GM12878 (cell line): Measurements from ENCODE around the gene RAPGEF4. TPM values are rescaled to one million over a fixed set of nuclear protein-coding genes. Genes with fewer than 3 reads are reported as not detected.

Experiments
- ATAC-seq: fragments of 200-7000 bp; cut with Tn5 transposase; 3 replicates; pipeline ENCODE4 v1.9.1; 2020; ENCODE audit warnings: mild to moderate bottlenecking, moderate library complexity
- BruUV-seq: library from RNA; stranded (reverse); fragments of 400-500 nt; replicated peaks from 2 replicates; lab custom pipeline; 2021; lab: Mats Ljungman, UMichigan
- CTCF ChIA-PET: fragments of 300-600 bp; sonication (Branson Sonifier 250); formaldehyde crosslinking; extraction: SDS; loops from one replicate; lab custom pipeline; 2021; ENCODE audit warnings: inconsistent platforms; lab: Yijun Ruan, JAX
- POLR2A ChIA-PET: fragments of 350-600 bp; formaldehyde crosslinking; extraction: SDS; loops from one replicate; lab custom pipeline; 2021; ENCODE audit warnings: inconsistent platforms; lab: Charles Lee
- RAD21 ChIA-PET: fragments of 300-600 bp; sonication (Branson Sonifier 250); formaldehyde crosslinking; loops from one replicate; lab custom pipeline; 2023; ENCODE audit warnings: antibody characterized with exemption; ENCODE audit not compliant: unreplicated experiment; lab: Charles Lee
- SMC1A ChIA-PET: fragments of 300-600 bp; sonication (Branson Sonifier 250); formaldehyde crosslinking; loops from one replicate; lab custom pipeline; 2023; ENCODE audit not compliant: unreplicated experiment, uncharacterized antibody; lab: Charles Lee
- DNase-seq: peaks from one replicate; pipeline ENCODE4 v3.0.0-alpha.2; 2011; ENCODE audit warnings: low read depth, low spot score
- FAIRE-seq: peaks from 3 replicates; lab custom pipeline; 2011; peaks lifted over from hg19 to GRCh38; lab: Jason Lieb, UNC
- H2AFZ ChIP-seq: 2 replicates; pipeline ENCODE4 v1.6.0; 2011; ENCODE audit warnings: low read depth, low read length, control low read depth; ENCODE audit not compliant: control insufficient read depth
- H3K27ac ChIP-seq: 2 replicates; pipeline ENCODE4 v1.5.1; 2011; ENCODE audit warnings: control low read depth; ENCODE audit not compliant: control insufficient read depth, insufficient read depth
- H3K27me3 ChIP-seq, 2 experiments: replicated peaks in 1 of 2; 2 replicates each; pipeline versions ENCODE4 v1.6.0 to v1.6.1; 2011; ENCODE audit warnings: low read length in 1 of 2; ENCODE audit not compliant: control insufficient read depth in 2 of 2, insufficient read depth in 2 of 2
- H3K36me3 ChIP-seq, 2 experiments: 2 replicates each; pipeline ENCODE4 v1.5.1; 2011; ENCODE audit warnings: low read length in 1 of 2; ENCODE audit not compliant: control insufficient read depth in 2 of 2, insufficient read depth in 2 of 2
- H3K4me1 ChIP-seq: 2 replicates; pipeline ENCODE4 v1.6.1; 2011; ENCODE audit warnings: mild to moderate bottlenecking, low read length, moderate library complexity, mixed read lengths; ENCODE audit not compliant: control insufficient read depth, insufficient read depth
- H3K4me2 ChIP-seq: 2 replicates; pipeline ENCODE4 v1.6.0; 2011; ENCODE audit warnings: control low read depth; ENCODE audit not compliant: control insufficient read depth, insufficient read depth
- H3K4me3 ChIP-seq: fragments of 200-600 bp; sonication (generic); 2 replicates; pipeline ENCODE4 v1.5.1; 2016
- H3K79me2 ChIP-seq: 2 replicates; pipeline ENCODE4 v1.6.0; 2011; ENCODE audit warnings: low read length; ENCODE audit not compliant: control insufficient read depth, insufficient read depth
- H3K9ac ChIP-seq: 2 replicates; pipeline ENCODE4 v1.8.0; 2011; ENCODE audit warnings: low read length, control low read depth, mixed read lengths; ENCODE audit not compliant: control insufficient read depth, insufficient read depth
- H3K9me3 ChIP-seq: replicated peaks from 3 replicates; pipeline ENCODE4 v1.5.1; 2011; ENCODE audit warnings: mild to moderate bottlenecking, low read length; ENCODE audit not compliant: control insufficient read depth, insufficient read depth
- H4K20me1 ChIP-seq: 2 replicates; pipeline ENCODE4 v1.6.0; 2011; ENCODE audit not compliant: control insufficient read depth, insufficient read depth
- ATF7 ChIP-seq: fragments of 450-650 bp; IDR thresholded peaks from 2 replicates; pipeline ENCODE4 v1.6.1; 2016; ENCODE audit warnings: low read depth, mild to moderate bottlenecking
- BACH1 ChIP-seq: fragments of 450-650 bp; IDR thresholded peaks from 2 replicates; pipeline ENCODE4 v1.6.1; 2017; ENCODE audit warnings: mild to moderate bottlenecking, borderline replicate concordance
- BRCA1 ChIP-seq: IDR thresholded peaks from 2 replicates; pipeline ENCODE4 v1.6.1; 2011; ENCODE audit warnings: low read depth, low read length, improper control_type of control experiment
- CBX3 ChIP-seq: fragments of 200-600 bp; sonication (generic); IDR thresholded peaks from 2 replicates; pipeline ENCODE4 v1.6.1; 2016; ENCODE audit warnings: low read depth, borderline replicate concordance
- DPF2 ChIP-seq: fragments of 450-650 bp; IDR thresholded peaks from 2 replicates; pipeline ENCODE4 v1.6.1; 2017; ENCODE audit warnings: mild to moderate bottlenecking
- EGR1 ChIP-seq, 2 experiments: IDR thresholded peaks; 1 replicate in 1 of 2; 2 replicates in 1 of 2; pipeline ENCODE4 v1.6.1; 2011 to 2012; ENCODE audit warnings: low read depth in 2 of 2, low read length in 2 of 2, borderline replicate concordance in 1 of 2, mild to moderate bottlenecking in 1 of 2, moderate library complexity in 1 of 2
- IKZF1 ChIP-seq: fragments of 450-650 bp; conservative IDR thresholded peaks from 2 replicates; pipeline ENCODE4 v1.6.1; 2017; ENCODE audit warnings: antibody characterized with exemption, mild to moderate bottlenecking
- MXI1 ChIP-seq: fragments of 150-350 bp; IDR thresholded peaks from 2 replicates; pipeline ENCODE4 v1.6.1; 2011; ENCODE audit warnings: low read depth, mild to moderate bottlenecking, inconsistent platforms, low read length, improper control_type of control experiment
- PAX8 ChIP-seq: fragments of 450-650 bp; IDR thresholded peaks from 2 replicates; pipeline ENCODE4 v1.6.1; 2017; ENCODE audit warnings: mild to moderate bottlenecking, moderate library complexity
- PML ChIP-seq: IDR thresholded peaks from 2 replicates; pipeline ENCODE4 v1.6.1; 2012; ENCODE audit warnings: low read length, inconsistent platforms
- RELB ChIP-seq: fragments of 450-650 bp; IDR thresholded peaks from 2 replicates; pipeline ENCODE4 v1.6.1; 2017; ENCODE audit warnings: low read depth, mild to moderate bottlenecking, moderate library complexity
- SREBF1 ChIP-seq: IDR thresholded peaks from 2 replicates; pipeline ENCODE4 v1.6.1; 2012; ENCODE audit warnings: mild to moderate bottlenecking, low read length
- TARDBP ChIP-seq: IDR thresholded peaks from 2 replicates; pipeline ENCODE4 v1.6.1; 2016; ENCODE audit warnings: borderline replicate concordance
- ZNF207 ChIP-seq: fragments of 450-650 bp; IDR thresholded peaks from 2 replicates; pipeline ENCODE4 v1.6.1; 2014; ENCODE audit warnings: antibody characterized with exemption, mild to moderate bottlenecking, borderline replicate concordance
- ZSCAN29 ChIP-seq: fragments of 450-650 bp; IDR thresholded peaks from 2 replicates; pipeline ENCODE4 v1.6.1; 2017; ENCODE audit warnings: mild to moderate bottlenecking, moderate library complexity
- WGBS: methylation state at CpG from one replicate; pipeline ENCODE4 v1.1.6; 2016; ENCODE audit warnings: low lambda C conversion rate; ENCODE audit not compliant: insufficient replicate concordance, insufficient coverage; ENCODE audit errors: missing lambda C conversion rate; 5-methylcytosine and 5-hydroxymethylcytosine counted together
- in situ Hi-C: fragments of 300-500 bp; cut with MboI; formaldehyde crosslinking; loops from 9 replicates; pipeline ENCODE4 v1.14.3; 2018; ENCODE audit warnings: mixed read lengths
- intact Hi-C: fragments of 100-400 bp; cut with micrococcal nuclease; formaldehyde crosslinking; loops from one replicate; pipeline ENCODE4 v1.14.2; 2022; ENCODE audit not compliant: unreplicated experiment
- polyA plus RNA-seq, 11 experiments: library from polyadenylated mRNA; depleted of rRNA in 4 of 11; unstranded in 6 of 11; stranded (reverse) in 5 of 11; fragments of >200 nt; fragmentation: Nextera tagmentation in 4 of 11; fragmentation: Illumina TruSeq in 1 of 11; extraction: Ambion mirVana in 4 of 11; extraction: Trizol in 1 of 11; gene quantifications; 1 replicate in 1 of 11; 2 replicates in 10 of 11; pipeline versions ENCODE4 v1.2.1 to v1.2.3, GENCODE V29; 2011 to 2016; ENCODE audit warnings: inconsistent platforms in 2 of 11, missing spikeins in 2 of 11, low read depth in 1 of 11
- total RNA-seq, 4 experiments: library from RNA; depleted of rRNA in 3 of 4; stranded (reverse); fragments of >200 nt in 3 of 4; fragmentation: Illumina TruSeq in 1 of 4; extraction: Trizol in 1 of 4; gene quantifications; 2 replicates each; pipeline versions ENCODE4 v1.2.1 to v1.2.3, GENCODE V29; 2013 to 2021
- TF ChIP-seq, protein P1 (sequence below): IDR thresholded peaks from 2 replicates; pipeline ENCODE4 v1.6.1; 2011; ENCODE audit warnings: borderline replicate concordance, low read depth, mild to moderate bottlenecking, moderate library complexity, low read length; ENCODE audit not compliant: insufficient read depth, poor library complexity, severe bottlenecking
- TF ChIP-seq, protein P2 (sequence below), 3 experiments: IDR thresholded peaks in 2 of 3; conservative IDR thresholded peaks in 1 of 3; 2 replicates each; pipeline ENCODE4 v1.5.1; 2011; ENCODE audit warnings: low read depth in 3 of 3, low read length in 3 of 3, mild to moderate bottlenecking in 3 of 3, control low read depth in 2 of 3, moderate library complexity in 2 of 3, inconsistent platforms in 1 of 3, mixed read lengths in 1 of 3; ENCODE audit not compliant: control insufficient read depth in 2 of 3, insufficient read depth in 1 of 3; ENCODE audit errors: extremely low read depth in 1 of 3
- TF ChIP-seq, protein P3 (sequence below): fragments of 450-650 bp; IDR thresholded peaks from 2 replicates; pipeline ENCODE4 v1.6.1; 2016; ENCODE audit warnings: mild to moderate bottlenecking
- TF ChIP-seq, protein P4 (sequence below): fragments of 150-350 bp; IDR thresholded peaks from 2 replicates; pipeline ENCODE4 v1.6.1; 2014; ENCODE audit warnings: mild to moderate bottlenecking, low read depth, low read length

The RAPGEF4 gene
- total and polyA plus RNA-seq, 10 of the 15 experiments (the other 5 are each of a cell fraction or from before 2014, with no cell fraction given), result 0.18 TPM; not detected in 8

GRCh38 chr2:173049831-173050230 lies 314.2 kb downstream of the RAPGEF4 start:
- Histone ChIP-seq H3K36me3 (no peaks in the 10 kb centered on the region), H3K27ac (no peak overlapping the region), H3K9me3 (no peaks in the 10 kb centered on the region), H3K4me2 (no peak overlapping the region), H3K4me1 (no peaks in the 10 kb centered on the region), H3K79me2 (no peaks in the 10 kb centered on the region), H3K4me3 (no peak overlapping the region), H3K27me3 (no peaks in the 10 kb centered on the region), H4K20me1 (no peaks in the 10 kb centered on the region; the same call in 1 of the 2 replicates), H3K9ac (no peak overlapping the region), H2AFZ (no peak overlapping the region)
- CTCF ChIA-PET, result no interaction called here
- TF ChIP-seq IKZF1 (no peak), SREBF1 (no peak), TARDBP (no peak), PAX8 (no peak), MXI1 (no peak), EGR1 (IDR thresholded peaks at IDR 0.05; ENCODE audit: borderline replicate concordance in 1 of 2, low read depth in 2 of 2, low read length in 2 of 2) (no peak), BACH1 (no peak), PML (no peak), DPF2 (no peak), BRCA1 (no peak), ZSCAN29 (no peak), CBX3 (no peak), RELB (no peak), ZNF207 (no peak), ATF7 (no peak)
- TF ChIP-seq, protein P1, sequence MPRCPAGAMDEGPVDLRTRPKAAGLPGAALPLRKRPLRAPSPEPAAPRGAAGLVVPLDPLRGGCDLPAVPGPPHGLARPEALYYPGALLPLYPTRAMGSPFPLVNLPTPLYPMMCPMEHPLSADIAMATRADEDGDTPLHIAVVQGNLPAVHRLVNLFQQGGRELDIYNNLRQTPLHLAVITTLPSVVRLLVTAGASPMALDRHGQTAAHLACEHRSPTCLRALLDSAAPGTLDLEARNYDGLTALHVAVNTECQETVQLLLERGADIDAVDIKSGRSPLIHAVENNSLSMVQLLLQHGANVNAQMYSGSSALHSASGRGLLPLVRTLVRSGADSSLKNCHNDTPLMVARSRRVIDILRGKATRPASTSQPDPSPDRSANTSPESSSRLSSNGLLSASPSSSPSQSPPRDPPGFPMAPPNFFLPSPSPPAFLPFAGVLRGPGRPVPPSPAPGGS, result no peak
- TF ChIP-seq, protein P2, sequence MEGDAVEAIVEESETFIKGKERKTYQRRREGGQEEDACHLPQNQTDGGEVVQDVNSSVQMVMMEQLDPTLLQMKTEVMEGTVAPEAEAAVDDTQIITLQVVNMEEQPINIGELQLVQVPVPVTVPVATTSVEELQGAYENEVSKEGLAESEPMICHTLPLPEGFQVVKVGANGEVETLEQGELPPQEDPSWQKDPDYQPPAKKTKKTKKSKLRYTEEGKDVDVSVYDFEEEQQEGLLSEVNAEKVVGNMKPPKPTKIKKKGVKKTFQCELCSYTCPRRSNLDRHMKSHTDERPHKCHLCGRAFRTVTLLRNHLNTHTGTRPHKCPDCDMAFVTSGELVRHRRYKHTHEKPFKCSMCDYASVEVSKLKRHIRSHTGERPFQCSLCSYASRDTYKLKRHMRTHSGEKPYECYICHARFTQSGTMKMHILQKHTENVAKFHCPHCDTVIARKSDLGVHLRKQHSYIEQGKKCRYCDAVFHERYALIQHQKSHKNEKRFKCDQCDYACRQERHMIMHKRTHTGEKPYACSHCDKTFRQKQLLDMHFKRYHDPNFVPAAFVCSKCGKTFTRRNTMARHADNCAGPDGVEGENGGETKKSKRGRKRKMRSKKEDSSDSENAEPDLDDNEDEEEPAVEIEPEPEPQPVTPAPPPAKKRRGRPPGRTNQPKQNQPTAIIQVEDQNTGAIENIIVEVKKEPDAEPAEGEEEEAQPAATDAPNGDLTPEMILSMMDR (IDR thresholded peaks at IDR 0.05 in 2 of 3, conservative IDR thresholded peaks at IDR 0.05 in 1 of 3; ENCODE audit: control insufficient read depth in 2 of 3, extremely low read depth in 1 of 3, insufficient read depth in 1 of 3, low read depth in 3 of 3, low read length in 3 of 3), result no peak
- TF ChIP-seq, protein P3, sequence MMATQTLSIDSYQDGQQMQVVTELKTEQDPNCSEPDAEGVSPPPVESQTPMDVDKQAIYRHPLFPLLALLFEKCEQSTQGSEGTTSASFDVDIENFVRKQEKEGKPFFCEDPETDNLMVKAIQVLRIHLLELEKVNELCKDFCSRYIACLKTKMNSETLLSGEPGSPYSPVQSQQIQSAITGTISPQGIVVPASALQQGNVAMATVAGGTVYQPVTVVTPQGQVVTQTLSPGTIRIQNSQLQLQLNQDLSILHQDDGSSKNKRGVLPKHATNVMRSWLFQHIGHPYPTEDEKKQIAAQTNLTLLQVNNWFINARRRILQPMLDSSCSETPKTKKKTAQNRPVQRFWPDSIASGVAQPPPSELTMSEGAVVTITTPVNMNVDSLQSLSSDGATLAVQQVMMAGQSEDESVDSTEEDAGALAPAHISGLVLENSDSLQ, result no peak
- TF ChIP-seq, protein P4, sequence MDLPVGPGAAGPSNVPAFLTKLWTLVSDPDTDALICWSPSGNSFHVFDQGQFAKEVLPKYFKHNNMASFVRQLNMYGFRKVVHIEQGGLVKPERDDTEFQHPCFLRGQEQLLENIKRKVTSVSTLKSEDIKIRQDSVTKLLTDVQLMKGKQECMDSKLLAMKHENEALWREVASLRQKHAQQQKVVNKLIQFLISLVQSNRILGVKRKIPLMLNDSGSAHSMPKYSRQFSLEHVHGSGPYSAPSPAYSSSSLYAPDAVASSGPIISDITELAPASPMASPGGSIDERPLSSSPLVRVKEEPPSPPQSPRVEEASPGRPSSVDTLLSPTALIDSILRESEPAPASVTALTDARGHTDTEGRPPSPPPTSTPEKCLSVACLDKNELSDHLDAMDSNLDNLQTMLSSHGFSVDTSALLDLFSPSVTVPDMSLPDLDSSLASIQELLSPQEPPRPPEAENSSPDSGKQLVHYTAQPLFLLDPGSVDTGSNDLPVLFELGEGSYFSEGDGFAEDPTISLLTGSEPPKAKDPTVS, result no peak
- intact Hi-C loops (no loop called here), in situ Hi-C loops (no loop called here)
- no TSS peak for BruUV-seq
- WGBS, result 49% methylated on average over 3 of the region's 3 CpGs
- RAD21 ChIA-PET, result no interaction called here
- FAIRE-seq (no peak), ATAC-seq (no peak), DNase-seq (no peak)
- SMC1A ChIA-PET, result no interaction called here
- POLR2A ChIA-PET, result no interaction called here
